Fibroblast of the conjunctiva (primary cell): ENCODE results near the gene ANAPC1.
"Not testable (repeated sequence)": the region's sequence is repeated elsewhere in the genome, so short reads cannot be mapped to it uniquely, and the experiment has no call there.

Source experiments
- DNase-seq: peaks from one replicate; pipeline ENCODE4 v3.0.0-alpha.2; 2010; ENCODE audit warnings: low read depth

Gene ANAPC1

DNA sequence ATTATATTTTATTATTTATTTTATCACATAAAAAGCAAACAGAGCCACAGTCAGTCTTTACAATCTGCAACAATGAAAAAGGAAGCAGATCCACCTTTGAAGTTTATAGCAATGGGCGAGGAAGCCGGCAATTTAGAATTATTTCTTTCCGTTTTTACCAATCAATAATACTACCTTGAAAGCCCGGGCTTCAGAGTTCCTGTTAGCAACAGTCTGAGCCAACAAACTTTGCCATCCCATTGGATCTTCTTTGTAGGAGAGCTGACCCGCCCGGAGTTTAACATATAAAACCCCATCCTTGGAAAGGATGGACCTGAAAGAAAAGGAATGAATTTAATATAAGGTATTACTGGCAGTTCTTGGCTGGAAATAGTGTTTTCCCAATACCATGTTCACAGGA, 101.8 kb downstream of the ANAPC1 start:
- DNase-seq, result not testable (repeated sequence)

DNA sequence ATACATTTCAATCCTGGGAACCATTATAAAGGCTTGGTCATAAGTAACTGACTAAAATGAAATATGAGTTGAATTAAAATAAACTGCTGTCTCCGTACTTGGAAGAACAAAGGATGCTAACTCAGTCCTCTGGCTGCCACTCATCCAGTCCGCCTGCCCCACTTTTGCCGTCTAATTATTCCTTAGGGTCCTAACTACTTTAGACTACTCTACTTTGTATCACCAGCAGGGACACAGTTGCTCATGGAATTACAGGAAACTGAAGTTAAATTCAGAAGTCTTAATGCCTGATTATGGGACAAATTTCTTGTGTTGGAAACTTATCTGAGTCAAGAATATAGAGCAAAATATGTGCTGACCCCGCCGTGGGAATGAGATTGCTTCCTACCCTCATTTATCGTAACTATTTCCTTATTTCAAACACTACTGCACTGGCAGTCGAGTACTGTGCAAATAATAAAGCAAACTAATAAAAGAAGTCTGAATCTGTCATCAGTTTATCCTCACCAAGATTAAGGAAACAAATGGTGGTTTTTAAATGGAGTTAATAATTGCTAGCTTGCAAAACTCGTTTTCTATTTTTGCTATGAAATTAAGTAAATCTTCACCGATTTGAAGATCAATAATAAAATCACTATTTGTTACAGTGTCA, 102.4 kb downstream of the ANAPC1 start:
- DNase-seq, result not testable (repeated sequence)

DNA sequence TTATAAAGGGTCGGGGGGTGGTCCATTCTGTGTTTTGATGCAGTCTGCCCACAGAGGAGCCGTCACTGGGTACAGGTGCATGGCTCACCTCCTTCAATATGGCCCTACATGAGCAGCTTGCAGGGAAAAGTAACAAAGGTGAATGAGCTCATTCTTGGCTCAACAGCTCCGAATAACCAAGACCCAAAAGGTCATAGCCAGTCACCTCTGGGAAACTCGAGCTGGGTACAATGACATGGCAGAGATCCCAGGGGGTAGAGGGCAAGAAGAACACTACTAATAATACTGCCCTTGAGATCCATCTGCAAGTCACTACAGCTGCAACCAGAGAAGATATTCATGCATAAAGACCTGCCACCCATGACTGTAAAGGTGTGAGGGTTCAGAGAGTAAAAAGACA, 106.8 kb downstream of the ANAPC1 start:
- DNase-seq, result not testable (repeated sequence)

DNA sequence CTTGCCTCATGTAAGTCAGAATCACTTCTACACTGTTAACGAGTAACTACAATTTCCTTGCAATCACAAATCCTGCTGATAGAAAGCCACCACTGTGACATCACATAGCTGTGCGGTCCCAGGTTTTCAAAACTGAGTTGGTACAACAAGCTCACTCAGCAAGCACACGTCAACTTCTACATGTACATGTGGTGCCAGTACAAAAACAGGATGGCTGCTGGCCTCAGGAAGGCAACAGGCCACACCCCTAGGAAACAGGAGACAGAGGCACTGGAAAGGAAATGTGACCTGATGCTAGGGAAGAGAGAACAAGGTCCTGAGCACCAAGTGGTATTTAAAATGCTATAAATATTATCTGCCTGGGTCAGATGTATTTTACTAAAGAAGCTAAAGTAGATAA, 107.7 kb downstream of the ANAPC1 start:
- not testable (repeated sequence) for DNase-seq

DNA sequence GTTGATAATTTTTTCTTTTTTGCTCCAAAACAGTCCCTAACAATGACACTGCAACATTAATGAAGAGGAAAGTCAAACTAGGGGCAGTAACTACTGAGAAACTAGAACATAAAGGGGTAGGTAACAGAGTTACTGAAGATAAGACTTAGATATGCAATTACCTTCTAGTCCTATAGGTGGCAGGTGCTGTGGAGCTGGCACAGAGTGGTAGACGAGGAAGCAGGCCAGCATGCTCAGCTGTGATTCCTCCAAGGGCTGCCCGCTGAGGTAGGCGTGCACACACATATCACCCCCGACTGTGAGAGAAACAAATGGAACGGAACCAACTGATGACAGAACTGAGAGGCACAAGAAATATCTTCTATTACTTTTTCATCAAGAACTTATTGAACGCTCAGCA, 111.8 kb downstream of the ANAPC1 start:
- not testable (repeated sequence) for DNase-seq

DNA sequence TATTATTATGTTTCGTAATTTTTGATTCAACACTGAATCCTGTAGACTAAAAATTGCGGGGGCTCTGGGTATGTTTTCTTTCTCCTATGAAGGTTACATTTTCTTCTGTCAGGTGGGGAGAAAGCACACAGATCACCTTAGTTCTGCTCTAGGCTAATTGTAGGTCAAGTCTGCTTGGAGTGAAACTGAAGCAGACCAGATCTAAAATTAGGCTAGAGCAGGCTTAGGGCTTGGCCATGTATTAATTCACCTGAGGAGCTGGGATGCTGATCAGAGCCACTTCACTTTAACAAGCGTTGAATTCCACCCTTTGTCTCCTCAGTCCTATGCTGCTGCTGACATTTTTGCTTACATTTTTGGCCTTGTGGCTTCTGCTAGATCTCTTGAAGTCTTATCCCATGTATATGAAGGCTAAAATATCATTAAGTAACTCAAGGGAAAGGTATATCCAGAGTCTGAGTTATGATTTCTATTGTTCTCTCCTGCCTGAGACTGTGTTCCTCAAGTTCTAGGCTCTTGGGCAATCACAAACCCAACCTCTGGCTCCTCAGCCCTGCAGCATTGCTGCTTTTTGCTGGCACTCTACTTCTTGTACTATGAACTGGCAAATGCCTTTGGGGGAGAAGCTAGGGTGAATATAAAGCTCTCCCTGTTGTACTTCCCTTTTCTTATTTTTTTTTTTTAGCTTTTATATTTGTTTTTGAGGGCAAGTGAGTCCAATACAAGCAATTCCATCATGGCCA, 112.9 kb downstream of the ANAPC1 start:
- DNase-seq, result not testable (repeated sequence)

DNA sequence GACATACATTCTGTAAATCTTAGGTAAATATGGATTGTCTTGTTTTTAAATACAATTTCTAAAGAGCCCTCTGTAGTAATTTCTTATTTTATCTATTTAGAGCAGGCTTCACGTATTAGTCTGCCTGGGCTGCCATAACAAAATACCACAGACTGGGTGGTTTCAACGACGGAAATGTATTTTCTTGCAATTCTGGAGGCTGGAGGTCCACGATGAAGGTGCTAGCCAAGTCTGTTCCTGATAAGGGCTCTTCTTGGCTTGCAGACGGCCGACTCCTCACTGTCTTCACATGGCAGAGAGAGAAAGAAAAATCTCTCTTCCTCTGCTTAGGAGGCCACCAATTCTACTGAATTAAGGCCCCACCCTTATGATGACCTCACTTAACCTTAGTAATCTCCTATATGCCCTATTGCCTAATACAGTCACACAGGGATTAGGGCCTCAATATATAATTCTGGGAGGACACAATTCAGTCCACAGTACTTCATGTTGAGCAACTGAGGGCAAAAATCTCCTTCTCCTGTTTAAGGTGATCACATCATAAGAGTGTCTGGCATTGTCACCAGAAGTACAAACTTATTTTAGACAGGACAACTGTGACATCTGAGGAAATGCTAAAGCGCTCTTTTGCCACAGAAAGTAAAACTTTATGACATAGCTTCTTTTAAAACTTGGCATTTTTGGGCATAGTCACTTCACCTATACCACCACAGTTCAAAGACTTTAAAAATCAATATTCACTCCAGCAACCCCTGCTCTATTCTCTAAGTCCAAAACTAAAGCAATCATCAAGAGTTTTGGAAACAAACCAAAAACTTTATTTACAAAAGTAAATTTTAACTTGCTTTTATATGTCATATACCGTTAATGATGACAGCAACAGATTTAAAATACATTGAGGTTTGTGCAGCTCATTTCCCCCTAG, 115.5 kb downstream of the ANAPC1 start:
- DNase-seq, result not testable (repeated sequence)

DNA sequence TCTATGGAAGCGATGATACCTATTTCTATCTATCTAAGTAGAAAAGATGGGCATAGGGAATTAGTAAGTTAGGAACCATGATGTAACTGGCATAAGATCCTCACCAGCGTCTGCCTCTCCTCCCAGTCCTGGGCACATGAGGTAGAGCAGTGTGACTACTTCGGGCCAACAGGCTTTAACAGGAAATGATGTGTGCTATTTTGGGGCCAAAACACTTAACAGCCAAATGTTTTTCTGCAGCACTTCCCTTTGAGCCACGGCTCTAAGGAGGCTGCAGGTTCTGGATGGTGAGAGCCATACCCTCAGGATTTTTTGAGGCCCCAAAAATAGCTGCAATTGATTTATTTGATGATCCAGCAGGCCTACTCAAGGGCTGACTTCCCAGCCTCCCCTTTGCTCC, 116.9 kb downstream of the ANAPC1 start:
- DNase-seq, result not testable (repeated sequence)

DNA sequence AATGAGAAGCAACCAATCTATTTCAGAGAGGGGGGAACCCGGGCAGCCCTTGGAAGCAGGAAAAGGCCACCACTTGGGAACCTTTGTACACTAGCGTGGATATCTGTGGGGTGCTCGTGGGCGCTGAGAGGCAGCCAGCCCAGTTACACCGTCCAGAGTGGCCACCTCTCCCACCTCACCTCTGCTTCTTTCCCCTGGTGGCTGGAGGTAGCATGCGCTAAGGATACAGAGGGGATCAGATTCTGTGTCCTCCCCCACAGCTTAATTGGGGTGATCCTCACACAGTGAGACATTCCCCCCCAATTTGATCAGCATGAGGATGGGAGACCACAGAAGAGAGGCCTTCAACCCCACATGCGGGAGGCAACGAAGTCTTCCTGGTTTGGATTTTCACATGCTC, 117.7 kb downstream of the ANAPC1 start:
- not testable (repeated sequence) for DNase-seq

DNA sequence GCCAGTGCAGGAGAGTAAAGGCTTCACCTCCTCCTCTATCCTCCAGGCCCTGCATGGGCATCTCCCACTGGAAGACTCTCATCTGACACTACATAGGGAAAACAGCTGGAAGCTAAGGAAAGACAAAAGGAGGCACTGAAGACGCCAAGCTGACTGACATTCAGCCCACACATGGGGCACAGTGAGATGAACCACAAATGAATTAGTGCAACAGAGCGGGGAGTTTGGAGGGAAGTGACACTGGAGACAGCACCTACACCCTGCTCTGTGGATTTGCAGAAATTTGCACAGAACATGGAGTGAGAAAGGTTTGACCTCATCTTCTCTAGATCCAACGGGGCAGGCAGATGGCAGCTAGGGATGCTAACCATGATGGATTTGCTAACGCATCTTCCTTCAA, 119.8 kb downstream of the ANAPC1 start:
- not testable (repeated sequence) for DNase-seq

DNA sequence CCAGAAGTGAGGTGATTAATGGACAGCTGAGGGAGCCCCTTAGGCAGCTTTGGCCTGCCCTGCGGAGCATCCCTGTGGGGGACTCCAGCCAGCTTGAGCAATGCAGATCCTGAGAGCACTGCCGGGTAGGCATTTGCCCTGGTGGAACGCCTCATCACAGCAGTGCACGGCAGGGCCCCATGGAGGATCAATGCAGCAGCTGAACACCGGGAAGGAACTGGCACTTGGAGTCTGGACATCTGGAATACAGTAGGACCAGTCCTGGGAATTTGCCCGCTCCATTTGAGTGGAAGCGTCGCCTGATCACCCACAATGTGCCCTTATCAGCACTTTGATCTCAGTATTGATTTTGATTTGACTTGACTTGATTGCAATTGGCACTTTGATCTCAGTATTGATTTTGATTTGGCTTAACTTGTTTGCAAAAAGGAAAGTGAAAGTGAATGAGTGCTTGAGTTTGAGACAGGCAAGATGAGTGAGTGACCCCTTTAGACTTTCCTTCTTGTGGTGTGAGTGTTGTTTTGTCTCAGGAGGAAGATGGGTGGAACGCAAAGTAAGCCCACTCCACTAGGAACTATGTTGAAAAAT, 123.2 kb downstream of the ANAPC1 start:
- not testable (repeated sequence) for DNase-seq

DNA sequence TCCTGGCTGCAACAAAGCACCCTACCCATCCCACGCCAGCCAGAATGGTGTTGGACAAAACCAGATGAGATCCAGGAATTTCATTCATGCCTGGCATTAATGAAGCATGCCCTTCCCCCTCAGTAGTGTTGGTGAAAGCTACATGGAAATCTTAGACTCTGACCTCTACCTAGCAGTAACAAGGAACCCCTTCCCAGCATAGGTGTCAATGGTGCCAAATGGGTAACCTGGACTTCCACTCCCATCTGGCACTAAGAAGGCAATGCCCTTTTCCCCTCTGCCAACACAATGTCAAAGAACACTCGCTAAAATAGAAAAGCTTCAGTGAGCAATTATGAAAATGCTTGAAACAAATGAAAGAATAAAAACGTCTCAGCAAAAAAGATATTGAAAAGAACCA, 131.5 kb downstream of the ANAPC1 start:
- not testable (repeated sequence) for DNase-seq

DNA sequence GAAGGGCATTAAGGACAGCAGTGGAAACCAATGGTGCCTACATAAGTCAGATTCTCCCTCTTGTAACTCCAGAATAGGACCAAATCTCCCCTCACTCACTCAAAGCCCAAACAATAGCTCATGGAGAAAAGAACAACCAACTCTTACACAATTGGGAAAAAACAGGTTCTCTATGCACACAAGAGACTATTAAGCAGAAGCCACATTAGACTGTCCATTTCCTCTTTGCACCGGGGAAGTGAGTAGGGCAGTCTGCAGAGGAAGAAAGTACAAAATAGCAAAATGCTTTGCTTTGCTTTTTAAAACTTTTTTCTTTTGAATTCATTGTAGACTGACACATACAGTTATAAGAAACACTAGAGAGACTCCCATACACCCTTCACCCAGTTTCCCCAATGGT, 133.4 kb downstream of the ANAPC1 start:
- DNase-seq, result not testable (repeated sequence)

DNA sequence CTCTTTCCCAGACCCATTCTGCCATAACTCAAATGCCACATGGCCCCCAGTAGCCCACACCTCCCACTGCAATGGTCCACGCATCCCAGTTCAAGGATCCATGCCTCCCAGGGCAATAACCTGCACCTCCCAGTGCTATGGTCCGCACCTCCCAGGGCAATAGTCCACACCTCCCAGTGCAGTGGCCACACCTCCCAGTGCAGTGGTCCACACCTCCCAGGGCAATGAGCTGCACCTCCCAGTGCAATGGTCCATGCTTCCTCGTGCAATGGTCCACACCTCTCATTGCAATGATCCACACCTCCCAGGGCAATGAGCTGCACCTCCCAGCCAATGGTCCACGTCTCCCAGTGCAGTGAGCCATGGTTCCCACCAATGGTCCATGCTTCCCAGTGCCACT, 135.6 kb downstream of the ANAPC1 start:
- not testable (repeated sequence) for DNase-seq

DNA sequence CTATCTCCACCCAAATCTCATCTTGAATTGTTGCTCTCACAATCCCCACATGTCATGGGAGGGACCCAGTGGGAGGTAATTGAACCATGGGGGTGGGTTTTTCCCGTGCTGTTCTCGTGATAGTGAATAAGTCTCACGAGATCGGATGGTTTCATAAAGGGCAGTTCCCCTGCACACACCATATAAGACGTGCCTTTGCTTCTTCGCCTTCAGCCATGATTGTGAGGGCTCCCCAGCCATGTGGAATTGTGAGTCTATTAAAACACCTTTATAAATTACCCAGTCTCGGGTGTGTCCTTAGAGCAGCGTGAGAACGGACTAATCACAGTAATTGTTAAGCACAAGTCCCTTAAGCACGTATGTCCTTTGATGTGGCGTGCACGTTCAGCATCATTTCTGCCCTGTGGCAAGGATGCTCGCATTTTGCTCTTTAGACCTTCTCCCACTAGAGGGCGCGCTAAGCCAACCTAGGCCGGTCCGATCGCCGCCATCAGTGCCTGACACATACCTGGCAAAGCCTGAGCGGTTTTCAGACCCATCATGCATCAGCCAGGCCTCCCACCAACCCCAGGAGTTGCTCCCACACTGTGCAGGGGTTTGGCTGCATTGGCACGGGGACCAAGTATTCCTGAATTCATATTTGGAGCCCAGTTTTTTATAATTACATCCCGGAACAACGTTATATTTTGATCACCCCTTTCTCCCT, 136.4 kb downstream of the ANAPC1 start:
- not testable (repeated sequence) for DNase-seq

DNA sequence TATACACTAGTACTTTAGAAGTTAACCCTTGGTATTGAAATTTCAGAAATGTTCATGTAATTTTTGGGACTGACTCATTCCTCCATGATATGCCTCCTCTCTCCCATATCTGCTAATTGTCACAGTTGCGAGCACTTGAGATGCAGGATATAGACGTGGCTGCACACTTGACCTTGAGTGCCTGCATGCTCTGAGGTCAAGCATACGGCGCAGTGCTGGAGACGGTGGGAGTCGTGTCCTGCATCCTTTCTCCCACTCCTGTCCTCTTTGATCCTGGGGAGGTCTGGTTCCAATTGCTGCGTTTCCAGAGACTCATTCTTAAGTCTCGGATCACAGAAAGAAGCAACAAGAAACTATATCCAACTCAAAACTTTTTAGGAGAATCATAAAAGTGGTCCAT, 139.2 kb downstream of the ANAPC1 start:
- not testable (repeated sequence) for DNase-seq

DNA sequence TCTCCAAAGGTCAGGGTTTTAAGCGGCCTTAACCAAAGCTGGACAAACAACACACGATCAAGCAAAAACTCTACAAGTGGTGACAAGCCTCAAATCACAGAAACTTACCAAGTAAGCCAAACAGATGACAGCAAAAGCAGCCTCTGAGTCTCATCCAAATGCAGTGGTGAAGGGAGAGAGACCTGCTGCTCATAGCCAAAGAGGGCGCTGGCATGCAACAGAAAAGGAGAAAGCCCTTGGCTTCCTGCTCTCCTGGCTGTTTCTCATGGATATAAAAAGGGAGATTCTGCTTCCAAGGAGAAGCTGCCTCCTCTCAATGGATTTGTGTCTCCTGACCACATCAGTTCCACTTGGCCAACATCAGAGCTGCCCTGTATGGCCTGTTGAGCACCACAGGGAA, 142.5 kb downstream of the ANAPC1 start:
- DNase-seq, result not testable (repeated sequence)

DNA sequence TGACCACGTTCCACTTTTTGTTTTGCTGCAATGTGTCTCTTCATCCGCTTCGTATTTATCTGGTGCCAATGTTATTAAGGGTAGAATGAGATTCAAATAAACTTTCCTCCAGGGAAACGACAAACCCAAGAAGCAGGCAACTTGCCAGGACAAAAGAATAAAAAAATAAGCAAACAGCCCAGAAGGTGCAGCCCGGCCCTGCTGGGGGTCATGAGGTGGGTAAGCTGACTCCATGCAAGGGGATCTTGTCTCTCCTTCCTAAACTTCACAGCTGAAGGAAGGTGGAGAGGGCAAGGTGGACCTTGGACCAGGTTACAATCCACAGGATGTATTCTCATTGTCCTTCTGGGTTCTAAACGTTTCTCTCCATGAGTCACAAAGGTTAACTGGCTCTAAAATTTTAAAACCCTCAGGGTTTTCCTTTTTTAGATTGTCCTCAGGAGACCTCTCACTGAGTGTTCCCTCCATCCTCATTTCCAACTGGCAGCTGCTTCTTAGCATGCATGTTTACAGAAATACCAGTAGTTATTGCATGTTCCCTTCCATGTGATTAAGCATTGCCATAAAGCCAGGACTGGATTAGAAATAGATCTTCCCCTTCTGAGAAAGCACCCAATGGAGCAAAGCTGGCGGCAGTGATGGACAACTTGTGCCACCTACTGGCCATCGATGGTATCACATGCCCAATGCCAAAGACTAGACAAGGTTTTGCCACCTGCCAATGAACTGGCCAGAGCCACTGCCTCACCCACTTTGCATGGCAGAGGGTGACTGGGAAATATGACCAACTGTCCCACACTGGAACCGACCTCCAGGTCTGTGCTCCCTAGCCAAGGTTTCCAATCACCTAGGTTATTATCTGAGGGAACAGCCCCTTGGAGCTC, 147.9 kb downstream of the ANAPC1 start:
- peak; percentile 70 for DNase-seq

DNA sequence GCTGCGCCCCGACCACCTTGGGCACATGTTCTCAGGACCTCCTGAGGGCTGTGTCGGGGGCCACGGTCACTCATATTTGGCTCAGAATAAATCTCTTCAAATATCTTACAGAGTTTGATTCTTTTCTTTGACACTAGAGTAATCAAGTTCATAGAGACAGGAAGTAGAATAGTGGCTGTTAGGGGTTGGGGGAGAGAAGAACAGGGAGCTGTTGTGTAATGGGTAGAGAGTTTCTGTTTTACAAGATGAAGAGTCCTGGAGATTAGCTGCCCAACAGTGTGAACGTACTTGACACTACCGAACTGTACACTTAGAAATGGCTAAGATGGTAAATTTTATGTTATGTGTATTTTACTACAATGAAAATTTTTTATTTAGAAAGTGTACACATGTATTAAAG, 148.6 kb downstream of the ANAPC1 start:
- DNase-seq, result not testable (repeated sequence)

DNA sequence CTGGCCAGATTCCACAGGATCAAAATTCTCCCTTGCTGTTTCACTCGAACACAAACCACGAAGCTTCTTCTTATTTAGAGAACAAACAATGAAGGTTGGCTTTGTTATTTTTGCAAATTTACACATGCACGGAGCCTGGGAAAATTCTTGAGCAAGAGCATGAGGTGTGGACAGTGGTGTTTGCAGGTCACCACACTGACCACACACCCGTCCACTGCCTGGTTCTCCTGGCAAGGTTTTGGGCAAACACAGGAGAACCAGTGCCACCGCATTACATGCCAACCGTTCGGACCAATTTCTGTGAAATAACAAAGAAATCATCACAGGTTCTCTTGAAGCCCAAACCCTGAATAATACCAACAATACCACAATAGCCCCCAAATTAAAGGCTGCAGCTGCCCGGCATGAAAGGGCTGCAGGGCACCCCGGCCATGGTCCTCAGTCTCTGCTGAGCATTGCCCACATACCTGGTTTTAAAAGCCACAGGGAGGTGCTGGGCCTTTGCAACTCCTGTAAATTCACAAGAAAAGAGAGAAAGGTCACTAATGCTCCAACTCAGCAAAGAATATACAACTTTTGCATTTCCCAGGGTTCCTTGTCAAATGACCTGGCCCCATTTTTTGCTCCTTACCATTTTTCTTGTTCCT, 154.1 kb downstream of the ANAPC1 start:
- DNase-seq, result not testable (repeated sequence)
